ENCODE results near the gene GSTM1. TPM values are rescaled to one million over a fixed set of nuclear protein-coding genes. Genes with fewer than 3 reads are reported as not detected.
A peak's percentile ranks its signal among the peaks of the same experiment; 100 is the strongest.

GSTM1 gene
- not detected for total RNA-seq
- long read RNA-seq, result 0 reads

DNA sequence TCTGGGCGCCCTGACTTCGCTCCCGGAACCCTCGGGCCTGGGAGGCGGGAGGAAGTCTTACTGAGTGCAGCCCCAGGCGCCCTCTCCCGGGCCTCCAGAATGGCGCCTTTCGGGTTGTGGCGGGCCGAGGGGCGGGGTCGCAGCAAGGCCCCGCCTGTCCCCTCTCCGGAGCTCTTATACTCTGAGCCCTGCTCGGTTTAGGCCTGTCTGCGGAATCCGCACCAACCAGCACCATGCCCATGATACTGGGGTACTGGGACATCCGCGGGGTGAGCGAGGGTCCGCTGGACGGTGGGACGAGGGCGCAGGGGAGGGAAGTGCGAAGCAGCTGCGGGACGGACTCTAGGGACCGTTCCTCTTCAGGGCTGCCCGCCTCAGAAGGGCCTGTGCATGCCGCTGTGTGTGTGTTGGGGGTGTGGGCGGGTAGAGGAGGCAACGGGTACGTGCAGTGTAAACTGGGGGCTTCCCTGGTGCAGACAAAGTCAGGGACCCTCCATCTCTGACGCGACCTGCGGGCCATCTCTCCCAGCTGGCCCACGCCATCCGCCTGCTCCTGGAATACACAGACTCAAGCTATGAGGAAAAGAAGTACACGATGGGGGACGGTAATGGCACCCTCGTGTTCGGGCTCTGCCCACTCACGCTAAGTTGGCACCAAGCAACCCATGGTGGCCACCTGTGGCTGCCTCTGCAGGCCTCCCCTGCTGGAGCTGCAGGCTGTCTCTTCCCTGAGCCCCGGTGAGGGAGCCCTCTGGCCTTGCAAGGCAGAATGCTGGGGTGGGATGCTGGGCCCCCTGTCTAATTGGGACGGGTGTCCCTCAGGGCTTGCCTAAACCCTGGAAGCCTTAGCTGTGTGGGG lies at the start of gene GSTM1:
GSTM1 (plus strand) TSS at position 177 of the 859 bp plus-strand sequence; CDS start at position 234, 57 bp downstream.
- intact Hi-C loops (cut with DNase I), result no loop called here
- DNase-seq, result no peak

DNA sequence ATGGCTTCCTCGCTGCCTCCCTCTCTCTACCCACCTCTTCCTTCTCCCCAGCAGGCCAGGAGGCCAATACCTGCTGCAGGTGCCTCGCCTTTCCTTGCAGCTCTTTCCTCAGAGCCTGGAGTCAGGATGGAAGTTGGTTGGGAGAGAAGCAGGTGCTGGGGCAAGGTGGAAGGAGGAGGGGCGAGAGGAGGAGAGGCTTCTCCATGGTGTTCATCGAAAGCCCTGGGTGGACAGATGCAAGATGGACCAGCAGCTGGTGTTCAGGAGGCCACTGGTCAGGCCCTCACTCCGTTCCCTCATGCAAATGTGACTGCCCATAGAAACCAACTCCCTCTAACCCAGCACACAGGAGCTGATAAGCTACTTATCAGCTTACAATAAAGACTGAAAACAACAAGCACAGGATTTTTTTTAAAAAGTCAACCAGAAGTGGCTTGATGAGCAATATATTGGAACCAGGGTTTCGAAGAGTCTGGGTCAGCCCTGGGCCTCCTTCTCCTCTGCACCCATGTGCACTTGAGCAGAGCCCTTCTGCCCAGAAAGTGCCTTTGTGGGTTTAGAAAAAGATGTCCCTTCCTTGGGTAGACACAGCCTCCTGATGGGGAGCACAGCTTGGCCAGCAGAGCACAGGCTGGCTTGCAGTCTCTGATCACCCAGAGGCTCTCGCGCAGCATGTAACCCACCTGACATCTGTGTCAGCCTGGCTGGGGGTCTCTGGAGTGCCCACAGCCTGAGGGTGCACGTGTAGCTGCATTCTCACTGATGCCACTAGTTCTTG lies 48.4 kb upstream of the GSTM1 start:
- intact Hi-C loops (cut with DNase I), result no loop called here
- ATAC-seq (ENCODE audit: poor library complexity), result no peak
- DNase-seq, result no peak

More for the DNA sequence above, at the start of gene GSTM1:
- no peak for ATAC-seq (ENCODE audit: poor library complexity)

DNA sequence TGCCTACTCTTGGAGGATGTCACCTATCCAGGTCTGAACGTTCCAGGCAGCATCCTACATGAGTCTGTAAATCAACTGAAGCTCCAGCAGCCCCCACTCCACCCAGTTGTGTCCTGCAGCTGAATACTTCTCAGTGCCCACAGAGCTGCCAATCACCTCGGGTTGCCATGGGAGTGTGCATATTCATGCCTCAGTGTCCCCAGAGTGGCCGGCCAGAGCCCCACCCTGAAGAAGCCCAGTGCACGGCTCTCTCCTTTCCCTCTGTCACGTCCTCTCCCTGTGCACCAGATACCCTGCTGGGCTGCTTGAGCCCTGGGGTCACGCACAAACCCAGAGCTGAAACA lies 47.8 kb upstream of the GSTM1 start:
- DNase-seq, result no peak

DNA sequence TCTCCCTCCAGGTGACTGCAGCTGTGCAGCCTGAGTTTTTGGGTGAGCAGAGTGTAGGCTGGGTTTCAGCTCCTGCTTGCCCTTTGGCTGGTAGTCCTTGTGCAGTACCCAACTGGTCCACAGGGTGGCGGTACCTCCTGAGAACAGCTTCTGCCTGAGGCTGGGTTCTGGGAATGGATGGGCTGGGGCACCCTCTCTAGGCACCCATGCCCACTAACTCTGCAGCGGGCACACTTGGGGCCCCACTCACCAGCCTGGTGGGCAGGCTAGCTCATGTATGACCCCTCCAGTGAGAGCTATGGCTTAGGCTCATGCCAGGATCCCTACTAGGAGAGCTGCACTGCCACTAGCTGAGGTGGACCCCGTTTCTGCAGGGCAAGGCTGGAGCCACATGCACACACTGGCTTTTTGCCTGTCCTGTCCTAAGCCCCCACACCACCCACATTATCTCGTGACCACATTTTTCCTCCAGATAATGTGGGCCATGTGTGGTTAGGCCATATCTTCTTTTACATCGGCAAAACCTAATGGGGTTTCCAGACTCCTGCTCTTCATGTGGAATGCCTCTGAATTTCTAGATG lies 47.2 kb upstream of the GSTM1 start:
- peak; percentile 60 for ATAC-seq (ENCODE audit: poor library complexity)
- peak; percentile 92 for DNase-seq

More for the DNA sequence above, 47.8 kb upstream of the GSTM1 start:
- intact Hi-C loops (cut with DNase I), result loop anchor here (1.0 kb wide), 1 partner anchor 133 kb away; no protein-coding TSS in a partner anchor
- ATAC-seq (ENCODE audit: poor library complexity), result no peak

DNA sequence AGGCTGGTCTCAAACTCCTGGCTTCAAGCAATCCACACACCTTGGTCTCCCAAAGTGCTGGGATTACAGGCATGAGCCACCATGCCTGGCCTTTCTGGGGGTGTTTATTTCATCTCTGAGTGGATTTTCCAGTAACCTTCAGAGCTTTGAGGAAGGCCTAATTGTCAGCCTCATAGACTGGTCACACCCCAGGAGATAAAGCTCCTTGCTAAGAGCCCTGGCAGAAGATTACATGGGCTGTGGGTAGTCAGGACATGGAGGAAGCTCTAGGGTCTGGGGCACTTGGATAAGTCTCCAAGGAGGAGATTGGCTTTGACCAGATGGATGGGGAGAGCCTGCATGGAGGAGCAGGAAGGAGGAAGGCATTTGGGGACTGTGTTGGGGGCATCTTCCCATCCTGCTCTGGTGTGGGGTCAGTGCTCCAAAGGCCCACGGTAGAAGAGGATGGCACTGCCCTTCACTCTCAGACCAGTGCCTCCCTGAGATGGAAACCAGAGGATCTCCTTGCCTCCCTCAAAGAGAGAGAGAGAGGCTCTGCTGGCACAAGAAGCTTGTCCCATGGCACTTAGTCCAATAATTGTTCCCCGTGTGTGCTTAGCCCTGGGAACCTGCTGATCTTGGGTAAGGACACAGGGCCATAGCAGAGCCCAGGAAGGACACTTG lies 46.4 kb upstream of the GSTM1 start:
- intact Hi-C loops (cut with DNase I), result no loop called here
- ATAC-seq (ENCODE audit: poor library complexity) (no peak), DNase-seq (no peak)

More for the DNA sequence above, 47.2 kb upstream of the GSTM1 start:
- intact Hi-C loops (cut with DNase I), result loop anchor here (1.0 kb wide), 1 partner anchor 133 kb away; no protein-coding TSS in a partner anchor

DNA sequence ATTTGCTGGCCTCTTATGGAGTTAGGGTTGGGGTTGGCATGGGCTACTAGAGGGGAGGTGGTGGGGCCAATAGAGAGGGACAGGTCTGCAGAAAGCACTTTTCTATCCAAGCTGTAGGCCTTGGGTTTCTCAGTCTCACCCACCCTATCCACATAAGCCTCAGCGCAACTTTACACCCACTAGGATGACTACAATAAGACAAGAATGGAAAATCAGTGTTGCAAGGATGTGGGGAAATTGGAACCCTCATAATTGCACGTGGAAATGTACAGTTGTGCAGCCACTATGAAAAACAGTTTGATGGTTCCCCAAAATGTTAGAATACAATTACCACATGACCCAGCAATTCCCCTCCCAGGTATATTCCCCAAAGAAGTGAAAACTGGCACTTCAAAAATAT lies 45.8 kb upstream of the GSTM1 start:
- no peak for ATAC-seq (ENCODE audit: poor library complexity)
- DNase-seq, result no peak
- intact Hi-C loops (cut with DNase I), result no loop called here

DNA sequence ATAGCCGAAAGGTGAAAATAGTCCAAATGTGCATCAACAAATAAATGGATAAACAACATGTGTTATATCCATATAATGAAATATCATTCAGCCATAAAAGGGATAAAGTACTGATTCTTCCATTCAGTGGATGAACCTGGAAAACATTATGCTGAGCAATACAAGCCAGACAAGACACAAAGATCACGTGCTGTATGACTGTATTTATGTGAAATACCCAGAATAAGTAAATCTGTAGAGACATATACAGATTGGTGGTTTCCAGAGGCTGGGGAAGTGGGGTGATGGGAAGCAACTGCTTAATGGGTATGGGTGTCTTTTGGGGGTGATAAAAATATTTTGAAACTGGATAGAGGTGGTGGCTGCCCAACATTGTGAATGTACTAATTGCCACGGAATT lies 45.0 kb upstream of the GSTM1 start:
- no peak for ATAC-seq (ENCODE audit: poor library complexity)
- DNase-seq, result no peak
- intact Hi-C loops (cut with DNase I), result no loop called here

DNA sequence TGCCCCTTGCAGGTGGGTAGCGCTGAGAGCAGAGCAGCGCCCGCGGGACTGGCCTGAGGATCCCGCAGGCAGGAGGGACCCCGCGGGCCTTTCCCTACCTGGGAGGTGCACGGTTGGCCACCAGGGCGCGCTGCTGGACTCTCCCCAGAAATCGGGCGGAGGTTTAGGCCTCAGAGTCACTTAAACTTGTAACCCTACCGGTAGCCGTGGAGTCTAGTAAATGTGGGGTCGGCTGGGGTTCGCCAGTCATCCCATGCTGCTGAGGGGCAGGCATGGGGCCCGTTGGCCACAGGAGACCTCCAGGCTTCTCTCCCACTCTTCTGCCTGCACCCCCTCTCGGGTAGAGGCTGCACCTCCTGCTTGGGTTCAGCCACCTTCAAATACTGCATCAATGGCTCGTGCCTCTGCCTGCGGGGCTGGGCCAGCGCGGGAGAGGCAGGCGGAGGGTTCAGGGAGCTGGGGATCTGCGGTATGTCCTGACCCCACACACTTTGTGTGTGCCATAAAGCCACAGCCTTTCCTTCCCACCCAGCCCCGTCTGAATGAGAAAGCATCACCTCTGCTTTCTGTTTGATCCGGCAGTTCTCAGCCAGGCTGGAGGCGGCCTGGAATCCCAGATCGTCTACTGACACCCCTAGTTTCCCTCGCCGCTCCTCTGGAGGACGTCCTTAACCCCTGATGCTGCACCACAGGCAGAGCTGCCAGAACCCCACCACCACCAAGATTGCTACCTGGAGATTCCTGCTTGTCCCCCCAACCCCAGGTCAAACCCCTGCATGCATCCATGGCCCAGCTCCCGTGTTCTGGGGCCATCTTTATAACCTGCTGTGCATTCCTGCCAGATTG lies 44.0 kb upstream of the GSTM1 start:
- intact Hi-C loops (cut with DNase I), result no loop called here
- peak; percentile 91 for DNase-seq
- ATAC-seq (ENCODE audit: poor library complexity), result peak; percentile 92

DNA sequence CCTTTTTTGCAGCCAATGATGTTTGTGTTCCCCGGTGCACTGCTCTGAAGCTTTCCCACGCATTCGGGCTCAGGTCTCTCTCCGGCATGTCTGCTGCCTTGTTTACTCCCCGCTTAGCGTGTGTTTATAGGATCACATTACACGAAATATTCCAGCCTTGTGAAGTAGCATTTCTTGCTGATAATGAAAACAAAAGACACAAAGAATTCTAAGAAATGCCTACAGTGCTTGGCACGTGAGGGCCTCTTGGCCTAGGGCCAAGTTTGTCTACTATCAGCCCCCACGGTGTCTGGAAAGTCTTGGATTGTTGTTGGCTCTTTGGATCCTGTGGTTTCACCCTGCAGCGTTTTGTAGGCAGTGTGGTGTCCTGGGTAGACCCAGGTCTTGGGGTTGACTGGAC lies 42.9 kb upstream of the GSTM1 start:
- ATAC-seq (ENCODE audit: poor library complexity) (no peak), DNase-seq (no peak)
- intact Hi-C loops (cut with DNase I), result no loop called here

DNA sequence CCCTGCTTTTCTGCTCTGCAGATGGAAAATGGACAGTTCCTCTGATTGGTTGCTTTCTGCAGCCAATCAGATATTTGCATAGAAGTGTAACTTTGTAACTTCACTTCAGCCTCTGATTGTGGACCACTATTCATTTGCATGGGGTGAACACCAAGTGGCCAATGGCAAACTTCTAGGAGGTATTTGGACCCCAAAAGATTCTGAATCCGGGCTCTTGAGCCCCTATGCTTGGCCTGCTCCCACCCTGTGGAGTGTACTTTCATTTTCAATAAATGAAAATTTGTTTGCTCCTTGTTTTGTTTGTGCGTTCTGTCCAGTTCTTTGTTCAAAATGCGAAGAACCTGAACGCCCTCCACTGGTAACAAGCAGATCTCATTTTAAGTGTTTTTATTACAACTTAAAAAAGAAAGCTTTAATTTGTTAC lies 38.1 kb upstream of the GSTM1 start:
- peak; percentile 48 for ATAC-seq (ENCODE audit: poor library complexity)
- no peak for DNase-seq
- intact Hi-C loops (cut with DNase I), result no loop called here

DNA sequence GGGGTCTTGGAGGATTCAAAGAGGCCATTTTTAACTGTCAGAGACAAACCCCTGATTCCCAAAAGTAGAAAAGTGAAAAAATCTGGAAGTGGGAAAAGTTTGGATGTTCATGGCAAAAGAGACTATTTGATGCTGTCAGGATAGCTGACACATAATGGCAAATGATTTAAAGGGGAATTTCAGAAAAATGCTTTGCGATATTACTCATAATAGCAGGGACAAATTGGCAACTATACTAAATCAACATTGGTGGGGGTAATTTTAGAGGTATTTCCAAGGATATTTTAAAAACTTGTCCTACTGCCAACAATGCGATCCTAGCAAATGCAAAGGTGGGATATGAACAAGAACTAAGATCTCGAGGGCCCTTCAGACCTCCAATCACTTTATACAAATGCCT lies 37.0 kb upstream of the GSTM1 start:
- intact Hi-C loops (cut with DNase I), result no loop called here
- DNase-seq, result no peak
- ATAC-seq (ENCODE audit: poor library complexity), result no peak

DNA sequence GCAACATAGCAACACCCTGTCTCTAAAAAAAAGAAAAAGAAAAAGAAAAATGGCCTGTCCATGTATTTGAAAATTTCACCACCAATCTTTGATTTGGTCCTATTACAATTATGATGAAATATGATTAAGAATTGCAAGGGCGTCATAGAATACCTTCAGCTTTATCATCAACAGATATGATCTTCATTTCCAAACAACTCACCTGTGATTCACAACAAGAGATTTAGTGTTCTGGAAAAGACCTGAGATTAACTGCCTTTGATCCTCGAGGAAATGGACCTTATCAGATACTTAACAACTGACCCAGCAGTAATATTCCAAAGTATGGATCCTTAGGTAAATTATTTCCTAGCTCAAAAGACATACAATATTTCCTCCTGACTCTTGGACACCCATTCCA lies 35.2 kb upstream of the GSTM1 start:
- DNase-seq (no peak), ATAC-seq (ENCODE audit: poor library complexity) (no peak)
- intact Hi-C loops (cut with DNase I), result no loop called here

DNA sequence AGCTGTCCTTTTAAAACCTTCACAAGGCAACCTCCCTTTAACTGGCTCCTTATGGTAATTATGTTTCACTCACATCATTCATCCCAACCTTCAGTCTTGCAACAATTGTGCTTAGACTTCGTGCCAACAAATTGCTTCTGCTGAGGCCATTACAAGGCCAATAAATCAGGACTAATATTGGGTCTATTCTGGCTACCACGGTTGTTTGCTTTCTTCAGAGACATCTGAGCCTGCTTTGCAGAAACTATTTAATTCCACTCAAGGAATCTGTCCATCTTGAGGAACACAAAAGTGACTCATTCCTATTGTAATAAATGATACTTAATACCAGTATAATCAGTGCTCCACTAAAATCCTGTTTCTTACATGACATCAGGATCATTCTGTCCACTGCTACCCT lies 34.3 kb upstream of the GSTM1 start:
- intact Hi-C loops (cut with DNase I), result no loop called here
- DNase-seq, result no peak
- ATAC-seq (ENCODE audit: poor library complexity), result no peak

DNA sequence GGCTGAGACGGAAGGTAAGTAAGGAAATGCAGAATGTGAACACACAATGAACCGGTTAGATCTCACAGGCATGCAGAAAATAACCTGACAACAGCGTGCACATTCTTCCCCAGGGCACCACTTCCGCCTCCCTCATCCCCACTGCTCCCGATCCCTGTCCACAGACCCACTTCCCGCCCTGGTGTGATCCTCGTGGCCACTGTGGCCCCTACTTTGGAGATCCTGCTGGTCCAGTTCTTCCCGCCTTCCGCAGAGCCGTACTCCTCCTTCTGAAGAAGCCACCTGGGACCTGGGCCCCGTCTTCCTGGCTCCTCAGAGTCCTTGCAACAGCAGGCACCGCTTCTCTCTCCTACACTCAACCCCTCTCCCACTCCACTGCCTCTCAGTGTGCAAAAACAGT lies 33.1 kb upstream of the GSTM1 start:
- intact Hi-C loops (cut with DNase I), result no loop called here
- DNase-seq, result no peak
- ATAC-seq (ENCODE audit: poor library complexity), result no peak

DNA sequence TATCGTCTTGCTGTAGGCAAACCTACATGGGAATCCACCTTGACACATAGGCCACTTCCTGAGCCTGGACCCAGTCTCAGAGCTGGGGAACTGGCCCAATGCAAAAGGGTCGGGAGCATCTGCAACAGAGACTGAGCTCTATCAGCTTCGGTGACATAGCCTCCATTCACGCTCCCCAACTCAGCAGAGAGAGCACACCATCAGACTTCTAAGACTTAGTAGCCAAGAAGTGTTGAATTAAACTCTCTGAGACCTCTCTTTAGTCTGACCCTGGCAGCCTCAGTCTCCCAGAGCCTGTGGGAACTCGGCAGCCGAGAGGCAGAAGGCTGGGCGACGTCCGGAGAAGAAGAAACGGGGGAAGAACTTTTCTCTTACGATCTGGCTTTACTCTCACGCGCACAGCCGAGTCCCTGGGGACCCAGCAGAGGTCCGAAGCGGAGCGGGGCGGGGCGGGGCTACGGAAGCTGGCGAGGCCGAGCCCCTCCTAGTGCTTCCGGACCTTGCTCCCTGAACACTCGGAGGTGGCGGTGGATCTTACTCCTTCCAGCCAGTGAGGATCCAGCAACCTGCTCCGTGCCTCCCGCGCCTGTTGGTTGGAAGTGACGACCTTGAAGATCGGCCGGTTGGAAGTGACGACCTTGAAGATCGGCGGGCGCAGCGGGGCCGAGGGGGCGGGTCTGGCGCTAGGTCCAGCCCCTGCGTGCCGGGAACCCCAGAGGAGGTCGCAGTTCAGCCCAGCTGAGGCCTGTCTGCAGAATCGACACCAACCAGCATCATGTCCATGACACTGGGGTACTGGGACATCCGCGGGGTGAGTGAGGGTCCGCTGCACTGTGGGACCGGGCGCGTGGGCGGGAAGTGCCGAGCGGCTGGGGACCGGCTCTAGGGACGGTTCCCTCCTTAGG lies 31.8 kb upstream of the GSTM1 start, which contains the start of gene GSTM4:
GSTM4 (plus strand) TSS at position 485 of the 905 bp plus-strand sequence; CDS start at position 776, 291 bp downstream.
- ATAC-seq (ENCODE audit: poor library complexity), result peak; percentile 98
- peak; percentile 94 for DNase-seq
- intact Hi-C loops (cut with DNase I), result no loop called here

DNA sequence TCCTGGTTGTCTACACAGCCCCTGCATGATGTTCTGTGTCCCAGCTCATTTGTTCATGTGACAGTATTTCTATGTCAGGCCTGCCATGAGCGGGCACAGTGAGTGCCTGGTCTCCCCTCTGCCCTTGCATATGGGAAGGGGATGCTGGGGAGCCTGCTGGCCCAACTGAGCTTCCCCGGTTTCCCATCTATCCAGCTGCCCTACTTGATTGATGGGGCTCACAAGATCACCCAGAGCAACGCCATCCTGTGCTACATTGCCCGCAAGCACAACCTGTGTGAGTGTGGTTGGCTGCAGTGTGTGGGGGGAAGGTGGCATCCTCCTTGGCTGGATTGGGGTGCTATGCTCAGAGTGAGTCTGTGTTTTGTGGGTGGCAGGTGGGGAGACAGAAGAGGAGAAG lies 30.2 kb upstream of the GSTM1 start:
- intact Hi-C loops (cut with DNase I), result no loop called here

DNA sequence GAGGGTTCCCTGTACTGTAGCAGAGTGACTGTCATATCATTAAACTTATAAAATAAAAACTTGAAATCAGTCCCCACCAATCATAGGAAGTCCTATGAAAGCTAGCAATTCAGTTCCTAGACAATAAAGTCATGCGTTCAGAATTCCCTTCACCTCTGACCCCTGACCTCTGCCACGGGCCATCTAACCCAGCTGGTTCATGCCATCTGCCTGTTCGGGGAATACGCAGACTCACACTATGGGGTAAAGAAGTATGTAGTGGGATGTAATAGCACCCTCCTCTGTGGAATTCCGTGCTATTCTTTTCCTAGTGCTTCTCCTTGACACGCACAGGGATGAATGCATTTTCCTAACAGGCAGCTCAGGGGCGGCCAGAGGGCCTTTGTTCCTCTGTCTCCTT lies 29.6 kb upstream of the GSTM1 start:
- ATAC-seq (ENCODE audit: poor library complexity) (no peak), DNase-seq (no peak)
- intact Hi-C loops (cut with DNase I), result no loop called here

More for the DNA sequence above, 30.2 kb upstream of the GSTM1 start:
- DNase-seq, result no peak
- ATAC-seq (ENCODE audit: poor library complexity), result no peak
